K562 treated with DMSO at 1 percent for 24 hours (cell line): ENCODE results near the gene RBM48. TPM values are rescaled to one million over a fixed set of nuclear protein-coding genes. Genes with fewer than 3 reads are reported as not detected.

Source experiments
- total RNA-seq: library from RNA; unstranded; fragments of 300-600 nt; gene quantifications from 2 replicates; pipeline ENCODE4 v1.2.3, GENCODE V29; 2022; ENCODE audit warnings: low read depth; ENCODE audit not compliant: insufficient read depth

Gene RBM48
- total RNA-seq, result 7.8 and 10.7 TPM in 2 replicates

GRCh38 chr7:92528188-92528957 lies at the start of gene RBM48, which contains the start of gene PEX1:
RBM48 (plus strand) TSS chr7:92528795; CDS start chr7:92528814, 19 bp downstream.
PEX1 (minus strand) TSS chr7:92528520; CDS start chr7:92528435, 85 bp downstream.

Other genes with a start within 250 kb of the RBM48 start
- gene GATAD1, start 81.3 kb upstream of the RBM48 start, total RNA-seq, result 26.2 and 27.2 TPM in 2 replicates
- gene ERVW-1, start 50.8 kb upstream of the RBM48 start, total RNA-seq, result 0.14 TPM in 1 of 2 replicates, not detected in the other
- gene PEX1, start 275 bp upstream of the RBM48 start, total RNA-seq, result 14.4 and 21.5 TPM in 2 replicates
- 14.2 and 25.5 TPM in 2 replicates for gene FAM133B, start 61.6 kb downstream of the RBM48 start, total RNA-seq